NCI-H1417 (cell line): ENCODE measurements around the gene FAM3A.

Experiments used
- DNase-seq, 3 experiments: peaks; one replicate each; lab custom pipeline; 2025; lab: John Stamatoyannopoulos, UW

Gene FAM3A

DNA sequence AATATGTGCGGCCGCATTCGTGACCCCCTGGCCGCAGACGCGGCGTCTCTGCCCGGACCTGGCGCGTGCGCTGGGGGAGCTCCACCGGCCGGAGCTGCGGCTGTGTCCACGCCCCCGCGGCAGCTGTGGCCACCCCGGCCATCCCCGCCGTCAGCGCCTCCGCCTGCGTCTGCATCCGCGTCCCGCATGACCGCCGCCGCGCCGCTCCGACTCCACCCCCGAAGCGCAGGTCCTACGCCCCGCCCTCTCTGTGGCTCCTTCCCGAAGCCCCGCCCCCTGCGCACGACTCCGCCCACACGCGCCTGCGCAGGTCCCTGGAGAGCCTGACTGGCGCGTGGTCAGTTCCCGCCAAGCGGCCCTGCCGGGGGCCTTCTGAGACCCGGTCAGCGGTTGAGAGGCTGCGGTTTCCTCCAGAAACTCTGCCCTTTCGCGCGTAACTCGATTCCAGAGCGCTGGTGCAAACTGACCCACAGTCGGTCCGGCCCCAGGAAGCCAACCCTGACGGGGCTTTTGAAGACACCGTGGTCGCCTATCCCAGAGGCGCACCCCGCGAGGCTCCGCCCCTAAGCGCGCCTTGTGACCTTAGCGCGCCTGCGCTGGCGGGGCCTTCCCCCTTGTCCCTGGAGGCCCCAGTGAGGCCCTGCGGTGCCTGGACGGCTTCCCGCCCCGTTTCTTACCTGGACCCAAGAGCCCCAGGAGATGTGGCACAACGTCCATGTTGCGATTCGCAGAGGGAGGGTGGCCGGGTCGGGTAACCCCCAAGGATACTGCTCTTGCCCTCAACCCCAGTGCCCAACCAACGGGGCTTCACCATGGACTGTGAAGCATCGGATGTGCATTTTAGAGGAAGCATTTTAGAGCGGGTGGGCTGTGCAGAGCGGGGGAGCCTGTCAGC, 37.1 kb downstream of the FAM3A start, which contains the start of gene LAGE3:
Gene LAGE3 (minus strand): TSS at position 554 of the 895 bp plus-strand sequence. CDS start 366 bp downstream, at position 188.
- peak; percentile 95 to 97 (median 96) for DNase-seq

DNA sequence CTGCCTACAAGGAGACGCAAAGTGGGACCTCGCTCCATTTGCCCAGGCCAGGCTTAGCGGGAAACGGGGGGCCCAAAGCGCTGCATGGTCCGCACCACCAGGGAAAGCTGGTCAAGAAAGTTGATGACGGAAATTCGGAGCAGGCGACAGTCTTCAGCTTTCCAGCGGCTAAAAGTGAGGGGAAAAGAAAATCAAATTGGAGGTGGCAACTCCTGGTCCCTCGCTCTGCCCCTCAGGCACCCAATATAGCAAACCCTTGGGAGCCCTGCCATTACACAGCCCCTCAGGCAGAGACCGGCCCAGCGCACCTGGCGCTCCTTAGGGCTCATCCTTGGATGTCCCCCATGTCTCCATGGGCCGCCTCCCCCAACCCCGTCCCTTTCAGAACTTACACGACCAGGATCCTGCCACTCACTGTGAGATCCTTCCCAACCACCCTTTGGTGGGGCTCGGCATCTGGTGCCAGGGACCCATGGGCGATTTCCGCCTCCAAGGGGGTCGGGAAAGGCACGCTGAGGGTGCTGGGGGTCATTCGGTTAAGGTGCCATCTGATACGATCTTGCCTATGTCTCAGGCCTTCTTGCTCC, 38.0 kb downstream of the FAM3A start:
- peak in 1 of 3 experiments; percentile 41 for DNase-seq

DNA sequence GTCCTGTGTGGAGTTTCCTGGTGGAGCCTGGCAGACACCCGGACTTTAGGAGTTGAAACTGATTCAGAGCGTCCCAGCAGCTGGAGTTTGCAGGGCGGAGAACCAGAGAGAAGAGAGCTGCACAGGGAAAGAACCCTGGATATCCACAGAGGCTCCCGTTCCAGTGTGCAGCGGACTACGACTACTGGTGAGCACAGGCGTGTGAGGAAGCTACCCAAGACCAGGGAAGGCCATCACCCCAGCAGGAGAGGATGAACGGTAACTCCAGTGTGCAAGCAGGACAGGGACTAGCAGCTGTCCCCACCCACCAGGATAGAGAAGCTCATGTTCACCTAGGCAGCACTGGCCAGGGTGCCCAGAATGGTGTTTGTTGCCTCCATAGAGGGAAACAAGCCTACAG, 39.2 kb downstream of the FAM3A start:
- no peak for DNase-seq

DNA sequence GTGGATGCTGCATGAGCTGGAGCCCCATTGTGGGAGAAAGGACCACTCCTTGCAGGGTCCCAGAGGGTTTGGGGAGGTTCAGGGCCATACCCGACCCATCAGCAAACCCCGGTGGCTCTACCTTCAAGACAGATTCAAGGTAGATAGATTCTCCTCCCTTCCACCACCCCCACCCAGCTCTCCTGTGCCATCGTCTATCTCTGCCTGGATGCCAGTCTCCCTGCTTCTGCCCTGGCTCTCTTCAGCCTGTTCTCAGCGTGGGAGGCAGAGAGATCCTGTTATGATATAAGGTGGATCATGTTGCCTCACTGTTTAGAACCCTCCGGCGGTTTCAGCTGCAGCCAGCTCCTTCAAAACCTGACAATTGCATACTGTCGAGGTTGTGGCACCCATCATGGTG, 42.3 kb downstream of the FAM3A start:
- DNase-seq, result no peak

DNA sequence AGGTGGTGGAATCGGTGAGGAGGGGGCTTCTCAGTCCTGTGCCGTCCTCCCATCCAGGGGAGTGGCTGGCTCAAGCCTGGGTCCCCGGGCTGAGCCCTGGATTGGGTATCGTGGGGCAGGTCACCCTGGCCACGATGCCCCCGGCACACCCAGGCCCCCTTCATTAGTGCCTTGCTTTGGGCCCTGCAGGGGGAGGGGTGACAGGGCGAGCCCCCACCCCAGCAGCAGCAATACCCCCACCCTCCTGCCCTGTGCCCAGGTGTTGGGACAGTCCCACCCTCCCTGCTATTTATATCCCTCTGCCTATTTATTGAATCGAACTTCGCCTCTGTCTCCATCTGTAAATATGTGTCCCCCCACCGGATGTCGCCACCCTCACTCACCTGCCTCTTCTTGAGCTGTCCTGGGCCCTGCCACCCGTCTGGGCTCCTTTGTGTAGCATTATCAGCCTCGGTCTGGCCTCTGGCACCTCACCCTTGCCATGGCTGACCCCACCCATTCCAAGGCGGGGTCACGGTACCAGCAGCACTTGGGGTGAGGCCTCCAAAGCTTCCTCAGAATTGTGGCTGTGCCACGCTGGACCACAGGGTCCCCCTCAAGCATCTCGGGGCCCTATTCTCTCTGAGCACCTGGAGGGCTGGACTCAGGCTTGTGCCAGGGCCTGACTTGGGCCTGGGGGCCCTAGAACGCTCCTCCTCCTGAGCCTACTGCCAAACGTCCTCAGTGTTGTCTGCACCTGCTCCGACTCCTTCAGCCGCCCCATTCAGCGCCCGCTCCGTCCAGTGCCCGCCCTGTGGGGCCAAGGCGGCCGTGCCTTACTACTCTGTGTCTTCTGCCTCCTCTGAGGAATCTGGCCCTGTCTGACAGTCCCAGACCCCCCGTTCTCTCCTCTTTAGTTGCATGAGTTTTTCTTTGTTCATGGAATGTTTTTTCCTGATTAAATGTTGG, 43.1 kb downstream of the FAM3A start:
- no peak for DNase-seq

DNA sequence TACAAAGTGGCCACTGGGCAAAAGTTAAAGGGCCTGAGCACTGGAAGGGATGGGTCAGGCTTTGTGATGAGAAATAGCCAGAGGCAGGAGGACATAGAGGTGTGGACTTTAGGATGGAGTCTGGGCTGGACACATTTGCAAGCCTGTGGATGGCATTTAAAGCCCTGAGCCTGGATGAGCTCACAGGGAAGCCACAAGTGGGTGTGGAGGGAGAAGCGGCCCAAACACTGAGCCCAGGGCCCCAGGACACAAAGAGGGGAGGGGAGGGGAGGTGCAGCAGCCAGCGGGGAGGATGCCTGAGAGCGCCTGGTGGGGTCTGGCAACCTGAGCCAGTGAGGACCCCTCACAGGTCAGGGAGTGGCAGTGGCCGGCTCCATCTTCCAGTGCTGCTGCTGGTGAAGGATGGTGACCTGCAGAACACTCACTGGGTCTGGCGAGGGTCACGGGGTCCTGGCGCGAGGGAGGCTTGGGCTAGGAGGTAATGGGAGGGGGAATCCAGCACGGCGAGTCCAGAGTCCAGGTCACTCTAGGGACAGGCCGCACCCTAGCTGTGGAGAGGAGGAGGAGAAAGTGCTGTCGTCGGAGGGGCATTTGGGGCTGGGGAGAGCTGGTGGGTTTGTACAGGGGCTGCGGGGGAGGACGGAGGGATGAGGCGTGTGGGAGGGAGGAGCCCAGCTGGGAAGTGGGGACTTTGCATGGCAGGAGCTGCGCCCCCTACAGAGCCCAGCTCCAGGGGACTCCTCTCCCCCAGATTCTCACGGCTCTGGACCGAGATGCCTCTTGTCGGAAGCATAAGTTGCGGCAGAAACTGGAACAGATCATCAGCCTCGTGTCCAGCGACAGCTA, 44.0 kb downstream of the FAM3A start:
- no peak for DNase-seq

- DNase-seq, result no peak
These were observed 45.0 kb downstream of the FAM3A start for GRCh38 chrX:154470914-154471568.

DNA sequence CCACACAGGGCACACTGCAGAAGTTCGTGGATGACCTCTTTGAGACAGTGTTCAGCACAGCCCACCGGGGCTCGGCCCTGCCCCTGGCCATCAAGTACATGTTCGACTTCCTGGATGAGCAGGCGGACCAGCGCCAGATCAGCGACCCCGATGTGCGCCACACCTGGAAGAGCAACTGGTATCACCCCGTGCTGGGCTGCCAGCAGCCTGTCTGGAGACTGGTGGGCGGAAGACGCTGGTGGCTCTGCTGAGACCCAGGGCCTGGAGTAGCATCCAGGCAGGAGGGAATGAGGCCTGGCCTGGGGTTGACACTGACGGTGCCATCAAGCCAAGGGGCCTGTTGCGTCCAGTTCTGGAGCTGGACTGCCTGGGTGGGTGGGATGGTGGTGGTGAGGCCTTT, 45.6 kb downstream of the FAM3A start:
- no peak for DNase-seq

GRCh38 chrX:154469880-154470279, 46.2 kb downstream of the FAM3A start:
- no peak for DNase-seq

DNA sequence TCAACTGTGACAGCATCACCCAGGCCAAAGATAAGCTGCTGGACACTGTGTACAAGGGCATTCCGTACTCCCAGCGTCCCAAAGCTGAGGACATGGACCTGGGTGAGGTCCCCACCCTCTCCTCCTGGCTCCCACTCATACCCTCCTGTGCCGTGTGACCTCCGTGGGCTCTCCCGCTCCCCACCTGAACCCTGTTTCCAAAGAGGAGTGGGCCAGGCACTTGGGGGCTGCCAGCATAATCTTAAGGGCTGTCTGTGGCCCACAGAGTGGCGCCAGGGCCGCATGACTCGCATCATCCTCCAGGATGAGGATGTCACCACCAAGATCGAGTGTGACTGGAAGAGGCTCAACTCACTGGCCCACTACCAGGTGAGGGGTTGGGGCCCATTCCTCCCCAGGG, 46.9 kb downstream of the FAM3A start:
- DNase-seq, result no peak

- DNase-seq, result no peak
These were observed 47.8 kb downstream of the FAM3A start for GRCh38 chrX:154468217-154468616.

- no peak for DNase-seq
These were observed 48.5 kb downstream of the FAM3A start for GRCh38 chrX:154467556-154467955.

DNA sequence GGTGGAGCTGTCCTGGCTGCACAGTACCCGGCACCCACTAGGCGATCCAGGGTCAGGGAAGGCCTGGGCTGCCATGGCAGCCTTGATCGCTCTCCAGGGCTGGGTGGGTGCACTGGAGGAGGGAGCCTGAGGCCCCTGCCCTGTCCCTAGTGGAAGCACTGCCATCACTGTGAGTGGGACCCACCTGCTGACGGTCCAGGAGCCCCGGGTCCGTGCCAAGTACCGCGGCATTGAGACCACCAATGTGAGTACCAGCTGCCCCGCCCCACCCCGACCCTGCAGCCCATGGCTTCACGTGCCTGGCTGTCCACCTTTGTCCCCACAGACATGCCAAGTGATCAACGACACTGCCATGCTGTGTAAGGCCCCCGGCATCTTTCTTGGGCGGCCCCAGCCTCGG, 49.1 kb downstream of the FAM3A start:
- DNase-seq, result no peak

GRCh38 chrX:154466036-154466435, 50.0 kb downstream of the FAM3A start:
- DNase-seq, result no peak

DNA sequence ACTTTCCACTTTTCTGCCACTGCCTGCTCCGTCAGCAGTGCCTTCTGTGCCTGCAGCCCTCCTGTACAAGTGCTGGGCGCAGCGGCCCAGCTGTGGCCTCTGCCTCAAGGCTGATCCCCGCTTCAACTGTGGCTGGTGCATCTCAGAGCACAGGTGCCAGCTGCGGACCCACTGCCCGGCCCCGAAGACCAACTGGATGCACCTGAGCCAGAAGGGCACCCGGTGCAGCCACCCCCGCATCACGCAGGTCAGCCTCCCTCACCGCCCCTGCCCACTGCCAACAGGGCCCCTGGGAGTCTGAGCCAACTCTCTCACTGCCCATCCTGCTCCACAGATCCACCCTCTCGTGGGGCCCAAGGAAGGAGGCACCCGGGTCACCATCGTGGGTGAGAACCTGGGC, 50.4 kb downstream of the FAM3A start:
- no peak for DNase-seq

DNA sequence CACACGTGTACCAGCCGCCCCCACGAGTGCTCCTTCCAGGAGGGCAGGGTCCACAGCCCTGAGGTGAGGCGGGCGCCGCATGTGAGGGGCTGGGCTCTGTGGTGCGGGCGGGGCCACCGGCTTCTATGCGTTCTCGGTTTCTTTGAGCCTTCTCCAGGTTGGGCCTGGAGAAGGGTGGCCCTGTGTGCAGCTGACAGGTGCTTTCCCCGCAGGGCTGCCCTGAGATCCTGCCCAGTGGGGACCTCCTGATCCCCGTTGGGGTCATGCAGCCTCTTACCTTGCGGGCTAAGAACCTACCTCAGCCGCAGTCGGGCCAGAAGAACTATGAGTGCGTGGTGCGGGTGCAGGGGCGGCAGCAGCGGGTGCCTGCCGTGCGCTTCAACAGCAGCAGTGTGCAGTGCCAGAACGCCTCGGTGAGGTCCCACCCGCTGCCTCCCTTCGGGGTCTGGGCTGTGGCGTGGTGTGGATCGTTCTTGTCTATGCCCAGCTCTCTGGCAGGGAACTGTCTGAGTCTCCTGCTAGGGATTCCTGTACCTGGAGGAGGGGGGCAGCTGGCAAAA, 51.1 kb downstream of the FAM3A start:
- no peak for DNase-seq

GRCh38 chrX:154463611-154464220, 52.3 kb downstream of the FAM3A start:
- no peak for DNase-seq

DNA sequence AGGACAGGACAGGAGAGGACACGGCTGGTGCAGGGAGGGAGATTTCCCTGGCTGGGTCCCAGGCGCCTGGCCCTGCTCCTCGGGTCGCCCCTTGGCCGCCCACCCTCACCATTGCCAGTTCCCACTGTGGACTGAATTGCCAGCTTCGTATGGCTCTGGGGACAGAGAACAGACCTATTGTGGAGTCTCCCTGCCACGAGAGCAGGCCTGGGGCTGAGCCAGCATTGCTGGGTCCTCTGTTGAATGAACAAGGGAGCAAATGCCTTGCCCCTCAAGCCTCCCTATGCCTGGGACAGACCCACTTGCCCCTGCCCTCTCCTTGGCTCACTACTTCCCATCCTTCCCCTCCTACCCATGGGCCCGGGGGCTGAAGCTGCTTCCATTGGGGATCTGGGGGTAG, 53.6 kb downstream of the FAM3A start:
- no peak for DNase-seq

- DNase-seq, result no peak
These were observed 55.7 kb downstream of the FAM3A start for GRCh38 chrX:154460326-154460725.

- DNase-seq, result no peak
These were observed 56.2 kb downstream of the FAM3A start for GRCh38 chrX:154459832-154460231.
